NCI-H2196 treated with DMSO at 0.1 percent for 48 hours (cell line): Measurements from ENCODE around the gene CBLC.

Source experiments
- DNase-seq: peaks from one replicate; lab custom pipeline; 2025; ENCODE audit not compliant: unreplicated experiment; lab: John Stamatoyannopoulos, UW

The CBLC gene

DNA sequence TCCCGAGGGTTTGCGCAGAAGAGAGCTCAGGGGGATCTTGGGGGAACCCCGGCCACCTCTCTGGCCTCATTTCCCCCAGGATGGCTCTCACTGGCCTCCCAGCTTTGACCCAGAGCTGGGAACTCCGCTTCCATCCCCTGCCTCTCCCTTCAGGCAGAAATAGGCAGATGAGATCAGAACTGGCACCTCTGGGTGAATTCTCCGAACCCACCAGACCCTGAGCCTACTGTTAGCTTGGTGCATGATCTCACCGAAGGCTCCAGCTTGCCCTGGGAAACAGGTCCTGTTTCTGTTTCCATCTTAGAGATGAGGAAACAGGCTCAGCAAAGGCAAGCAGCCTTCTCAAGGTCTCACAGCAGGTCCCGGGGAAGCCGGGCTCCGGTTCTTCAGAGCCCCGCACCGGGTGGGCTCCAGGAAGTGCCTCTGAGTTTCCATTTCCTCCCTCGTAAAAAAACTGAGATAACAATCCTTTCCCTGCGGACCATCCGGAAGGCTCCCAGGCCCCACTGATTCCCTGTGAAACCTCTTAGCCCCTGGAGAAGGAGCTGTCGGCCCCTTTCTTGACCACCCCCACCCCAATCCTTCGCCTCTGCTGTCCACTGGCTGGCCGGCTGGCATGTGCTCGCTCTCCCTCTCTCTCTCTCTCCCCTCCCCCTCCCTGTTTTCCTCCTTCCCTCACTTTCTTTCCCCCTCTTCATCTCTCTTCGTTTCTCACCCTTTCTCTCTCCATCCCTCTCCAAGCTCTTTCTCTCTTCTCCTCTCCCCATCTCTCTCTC is 70.5 kb downstream of the CBLC start:
- no peak for DNase-seq

DNA sequence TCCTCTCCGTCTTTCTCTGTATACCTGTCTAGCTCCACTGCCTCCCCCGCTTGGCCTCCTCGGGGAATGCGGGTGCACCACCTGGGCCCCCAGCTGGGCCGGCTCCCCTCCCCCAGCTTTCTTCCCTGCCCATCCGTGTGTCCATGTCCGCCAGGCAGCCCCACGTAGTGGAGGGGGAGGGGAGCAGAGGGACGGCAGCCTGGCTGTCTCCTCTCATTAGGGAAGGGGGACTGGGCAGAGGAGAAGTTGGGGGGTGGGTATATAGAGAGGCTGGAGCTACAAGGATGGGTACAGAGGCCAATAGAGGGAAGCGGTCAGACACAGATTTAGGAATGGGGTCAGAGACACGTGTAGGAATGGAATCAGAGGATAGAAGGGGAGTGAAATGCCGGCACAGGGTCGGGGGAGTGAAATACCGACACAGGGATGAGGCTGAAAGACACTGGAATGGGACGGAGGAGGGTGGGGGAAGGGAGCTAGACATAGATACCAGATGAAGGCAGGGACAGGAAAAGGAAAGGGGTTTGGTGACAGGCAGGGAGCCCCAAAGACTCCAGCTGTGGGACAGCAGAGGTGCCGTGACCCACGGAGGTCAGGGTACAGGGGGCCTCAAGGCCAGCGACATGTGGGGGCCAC is 71.2 kb downstream of the CBLC start:
- no peak for DNase-seq
